Nephron progenitor cell (in vitro differentiated cells): ENCODE measurements around the gene SPDYE6.

ENCODE experiments used
- DNase-seq: peaks from one replicate; pipeline ENCODE4 v3.0.0; 2021
- H3K27ac Mint-ChIP-seq: 2 replicates; pipeline ENCODE4 v1.8.0; 2021; ENCODE audit warnings: mild to moderate bottlenecking, moderate library complexity, mixed read lengths
- H3K27me3 Mint-ChIP-seq: 2 replicates; pipeline ENCODE4 v1.8.0; 2021; ENCODE audit warnings: mild to moderate bottlenecking, low read depth, mixed read lengths; ENCODE audit not compliant: poor library complexity
- H3K36me3 Mint-ChIP-seq: 2 replicates; pipeline ENCODE4 v1.8.0; 2021; ENCODE audit warnings: low read depth, mixed read lengths
- H3K4me1 Mint-ChIP-seq: 2 replicates; pipeline ENCODE4 v1.8.0; 2021; ENCODE audit warnings: mixed read lengths
- H3K4me3 Mint-ChIP-seq: 2 replicates; pipeline ENCODE4 v1.8.0; 2021; ENCODE audit warnings: mild to moderate bottlenecking, moderate library complexity, mixed read lengths
- H3K9me3 Mint-ChIP-seq: 2 replicates; pipeline ENCODE4 v1.8.0; 2021; ENCODE audit warnings: mild to moderate bottlenecking, moderate library complexity, mixed read lengths
- CTCF ChIP-seq: fragments of 200-600 bp; sonication (generic); IDR thresholded peaks from 2 replicates; pipeline ENCODE4 v1.5.0; 2021; ENCODE audit warnings: antibody characterized with exemption

Gene SPDYE6

GRCh38 chr7:102320181-102320580 lies 36.1 kb downstream of the SPDYE6 start:
- H3K36me3 Mint-ChIP-seq, result peaks cover 19% of the 10 kb centered on the region
- H3K4me3 Mint-ChIP-seq, result no peak overlapping the region
- no peak for TF ChIP-seq CTCF
- H3K4me1 Mint-ChIP-seq, result peaks cover 10% of the 10 kb centered on the region
- peaks cover 27% of the 10 kb centered on the region for H3K27me3 Mint-ChIP-seq
- no peaks in the 10 kb centered on the region for H3K9me3 Mint-ChIP-seq
- DNase-seq, result no peak
- peak overlapping the region; percentile 25 for H3K27ac Mint-ChIP-seq

- TF ChIP-seq CTCF, result no peak
- H3K4me1 Mint-ChIP-seq, result peaks cover 10% of the 10 kb centered on the region
These were observed 36.6 kb downstream of the SPDYE6 start for GRCh38 chr7:102319671-102320070.

GRCh38 chr7:102318482-102318971 lies 37.7 kb downstream of the SPDYE6 start:
- peaks cover 10% of the 10 kb centered on the region for H3K4me1 Mint-ChIP-seq
- H3K9me3 Mint-ChIP-seq, result no peaks in the 10 kb centered on the region
- H3K4me3 Mint-ChIP-seq, result no peak overlapping the region
- no peak for DNase-seq
- H3K27me3 Mint-ChIP-seq, result peaks cover 19% of the 10 kb centered on the region
- no peak for TF ChIP-seq CTCF
- H3K36me3 Mint-ChIP-seq, result peaks cover 32% of the 10 kb centered on the region
- no peak overlapping the region for H3K27ac Mint-ChIP-seq

More at GRCh38 chr7:102319671-102320070, 36.6 kb downstream of the SPDYE6 start:
- no peak for DNase-seq
- Mint-ChIP-seq H3K27ac (no peak overlapping the region), H3K4me3 (no peak overlapping the region), H3K27me3 (peaks cover 27% of the 10 kb centered on the region), H3K9me3 (no peaks in the 10 kb centered on the region), H3K36me3 (peaks cover 24% of the 10 kb centered on the region)

- DNase-seq, result no peak
- no peak for TF ChIP-seq CTCF
- Mint-ChIP-seq H3K27me3 (peaks cover 16% of the 10 kb centered on the region), H3K9me3 (no peaks in the 10 kb centered on the region), H3K36me3 (peaks cover 35% of the 10 kb centered on the region), H3K4me1 (peaks cover 6% of the 10 kb centered on the region), H3K4me3 (no peak overlapping the region), H3K27ac (no peak overlapping the region)
These were observed 38.8 kb downstream of the SPDYE6 start for GRCh38 chr7:102317231-102318059.

- DNase-seq, result no peak
- Mint-ChIP-seq H3K9me3 (no peaks in the 10 kb centered on the region), H3K36me3 (peaks cover 46% of the 10 kb centered on the region), H3K4me1 (no peaks in the 10 kb centered on the region), H3K27ac (peak overlapping the region; percentile 48), H3K27me3 (peaks cover 4% of the 10 kb centered on the region), H3K4me3 (no peak overlapping the region)
- no peak for TF ChIP-seq CTCF
These were observed 42.1 kb downstream of the SPDYE6 start for GRCh38 chr7:102313997-102314780.
